NAMALWA (cell line): ENCODE results near the gene VSX2.
A peak's percentile ranks its signal among the peaks of the same experiment; 100 is the strongest.

Experiments used
- DNase-seq: peaks from one replicate; pipeline ENCODE4 v3.0.0-alpha.2; 2015; ENCODE audit warnings: low spot score

VSX2 gene

DNA sequence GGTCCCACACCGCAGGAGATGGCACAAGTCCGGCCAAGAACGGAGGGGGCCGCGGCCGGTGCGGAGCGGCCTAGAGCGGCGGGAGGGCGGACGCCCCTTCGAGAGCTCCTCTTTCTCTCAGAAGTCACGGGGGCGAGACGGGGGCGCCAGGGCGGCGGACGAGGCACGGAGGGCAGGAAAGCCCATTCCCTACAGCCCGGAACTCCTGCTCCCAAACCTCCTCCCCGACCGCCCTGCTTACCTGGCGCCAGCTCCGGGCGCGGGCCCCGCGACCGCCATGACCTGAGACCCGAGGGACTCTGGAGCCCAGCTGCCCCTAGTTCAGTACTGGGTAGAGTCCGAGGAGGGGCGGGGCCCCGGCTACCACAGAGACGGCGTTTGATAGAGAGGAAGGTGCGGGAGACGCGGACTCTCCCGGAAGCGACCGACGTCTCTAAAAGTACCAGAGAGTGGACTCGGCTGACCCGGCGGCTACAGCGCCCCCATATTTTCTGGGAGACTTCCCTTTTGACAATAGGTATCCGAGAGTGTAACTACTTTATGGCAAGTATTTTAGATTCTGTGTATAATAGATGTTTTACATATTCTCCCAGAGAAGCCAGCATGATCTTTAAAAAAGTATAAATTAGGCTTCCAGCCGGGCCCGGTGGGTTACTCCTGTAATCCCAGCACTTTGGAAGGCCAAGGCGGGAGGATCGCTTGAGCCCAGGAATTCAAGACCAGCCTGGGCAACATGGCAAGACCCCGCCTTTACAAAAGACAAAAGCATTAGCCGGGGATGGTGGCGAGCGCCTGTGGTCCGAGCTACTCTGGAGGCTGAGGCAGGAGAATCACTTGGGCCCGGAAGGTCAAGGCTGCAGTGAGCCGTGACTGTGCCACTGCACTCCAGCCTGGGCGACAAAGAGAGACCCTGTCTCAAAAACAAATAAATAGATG lies 63.7 kb downstream of the VSX2 start, which contains the start of gene ABCD4:
Gene ABCD4, minus strand, starts transcription at position 301 of the 936 bp plus-strand sequence. Its CDS starts 22 bp downstream, at position 279.
- peak; percentile 89 for DNase-seq

DNA sequence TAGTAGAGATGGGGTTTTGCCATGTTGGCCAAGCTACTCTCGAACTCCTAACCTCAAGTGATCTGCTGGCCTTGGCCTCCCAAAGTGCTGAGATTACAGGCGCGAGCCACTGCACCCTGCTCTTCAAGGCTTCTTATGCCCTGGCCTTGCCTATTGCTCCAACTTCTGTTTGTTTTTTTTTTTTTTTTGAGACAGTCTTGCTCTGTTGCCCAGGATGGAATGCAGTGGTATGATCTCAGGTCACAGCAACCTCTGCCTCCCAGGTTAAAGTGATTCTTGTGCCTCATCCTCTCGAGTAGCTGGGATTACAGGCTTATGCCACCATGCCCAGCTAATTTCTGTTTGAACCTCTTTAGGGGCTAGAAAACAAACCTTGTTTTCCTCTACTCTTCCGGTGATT lies 69.4 kb downstream of the VSX2 start:
- DNase-seq = no peak

DNA sequence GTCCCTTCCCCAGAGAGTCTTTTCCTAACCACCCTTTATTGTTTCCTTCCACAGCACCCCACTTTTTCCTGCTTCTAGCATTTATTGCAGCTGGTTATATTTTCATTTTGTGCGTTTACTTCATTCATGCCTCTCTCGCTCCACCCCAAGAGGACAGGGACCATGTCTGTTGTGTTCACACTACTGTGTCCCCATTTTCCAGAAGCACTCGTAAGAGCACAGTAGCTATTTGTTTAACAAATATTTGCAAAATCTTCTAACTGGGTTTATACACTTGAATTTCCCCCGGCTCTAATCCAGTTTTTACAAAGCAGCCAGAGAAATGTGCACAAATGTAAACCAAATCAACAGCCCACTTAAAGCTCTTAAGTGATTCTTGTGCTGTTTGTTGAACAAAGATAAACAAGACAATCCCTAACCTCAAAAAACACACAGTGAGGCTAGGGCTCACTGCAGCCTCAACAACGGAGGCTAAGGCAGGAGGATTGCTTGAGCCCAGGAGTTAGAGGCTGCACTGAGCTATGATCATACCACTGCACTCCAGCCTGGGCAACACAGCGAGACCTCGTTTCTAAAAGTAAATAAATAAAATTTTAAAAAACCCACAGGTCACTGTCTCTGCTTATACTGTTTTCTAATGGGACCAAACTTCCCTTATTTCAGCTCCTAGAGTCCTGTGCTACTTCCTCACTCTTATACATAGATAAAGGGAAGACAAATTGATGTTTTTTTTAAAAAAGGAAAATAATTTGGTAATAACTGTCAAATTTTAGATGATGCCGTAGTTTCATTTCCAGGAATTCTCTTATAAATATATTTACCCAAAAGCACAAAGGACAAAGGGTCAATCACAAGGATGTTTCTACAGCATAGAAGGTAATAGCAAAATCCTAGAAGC lies 70.1 kb downstream of the VSX2 start:
- DNase-seq = no peak

DNA sequence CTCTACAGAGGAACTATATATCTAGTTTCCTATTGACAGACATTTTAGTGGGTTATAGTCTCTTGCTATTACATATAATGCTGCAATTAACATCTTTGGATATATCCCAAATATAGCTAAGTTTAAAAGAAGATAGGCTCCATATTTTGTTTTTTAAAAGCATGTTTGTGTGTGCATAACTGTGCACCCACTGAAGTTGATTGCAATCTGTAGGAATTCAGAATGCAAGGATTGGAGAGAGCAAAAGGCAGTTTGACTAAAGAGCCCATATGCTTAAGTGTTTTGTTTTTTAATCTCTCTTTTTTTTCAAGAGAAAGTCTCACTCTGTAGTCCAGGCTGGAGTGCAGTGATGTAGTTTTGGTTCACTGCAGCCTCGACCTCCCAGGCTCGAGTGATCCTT lies 72.9 kb downstream of the VSX2 start:
- no peak for DNase-seq
